GM06990 (cell line): Measurements from ENCODE around the gene ABHD12.

Experiments
- DNase-seq: peaks from one replicate; pipeline ENCODE4 v3.0.0-alpha.2; 2011; ENCODE audit not compliant: insufficient read length; ENCODE audit errors: extremely low read depth
- H3K27me3 ChIP-seq: replicated peaks from 2 replicates; pipeline ENCODE4 v1.6.0; 2011; ENCODE audit warnings: low read length; ENCODE audit not compliant: control insufficient read depth, insufficient read depth
- H3K36me3 ChIP-seq: 2 replicates; pipeline ENCODE4 v1.5.1; 2011; ENCODE audit warnings: low read length; ENCODE audit not compliant: control insufficient read depth, insufficient read depth
- H3K4me3 ChIP-seq: replicated peaks from 2 replicates; pipeline ENCODE4 v1.5.1; 2011; ENCODE audit warnings: low read depth, mild to moderate bottlenecking, control low read depth, low read length
- TF ChIP-seq, protein P1 (sequence below): IDR thresholded peaks from 2 replicates; pipeline ENCODE4 v1.5.1; 2011; ENCODE audit warnings: low read length, control low read depth, mild to moderate bottlenecking, inconsistent platforms; ENCODE audit not compliant: insufficient read depth, poor library complexity, severe bottlenecking

ABHD12 gene

DNA sequence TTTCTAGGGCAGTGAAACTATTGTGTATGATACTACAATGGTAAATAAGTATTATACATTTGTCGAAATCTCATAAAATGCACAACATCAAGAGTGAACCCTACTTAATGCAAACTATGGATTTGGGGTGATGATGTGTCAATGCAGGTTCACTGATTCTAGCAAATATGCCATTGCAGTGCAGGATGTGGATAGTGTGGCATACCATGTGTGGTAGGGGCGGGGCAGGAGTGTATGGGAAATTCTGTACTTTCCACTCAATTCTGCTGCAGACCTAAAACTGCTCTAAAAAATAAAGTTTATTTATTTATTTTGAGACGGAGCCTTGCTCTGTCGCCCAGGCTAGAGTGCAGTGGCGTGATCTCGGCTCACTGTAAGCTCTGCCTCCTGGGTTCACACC is 44.3 kb downstream of the ABHD12 start:
- Histone ChIP-seq H3K4me3 (no peak overlapping the region), H3K36me3 (no peaks in the 10 kb centered on the region), H3K27me3 (no peaks in the 10 kb centered on the region)
- TF ChIP-seq, protein P1, sequence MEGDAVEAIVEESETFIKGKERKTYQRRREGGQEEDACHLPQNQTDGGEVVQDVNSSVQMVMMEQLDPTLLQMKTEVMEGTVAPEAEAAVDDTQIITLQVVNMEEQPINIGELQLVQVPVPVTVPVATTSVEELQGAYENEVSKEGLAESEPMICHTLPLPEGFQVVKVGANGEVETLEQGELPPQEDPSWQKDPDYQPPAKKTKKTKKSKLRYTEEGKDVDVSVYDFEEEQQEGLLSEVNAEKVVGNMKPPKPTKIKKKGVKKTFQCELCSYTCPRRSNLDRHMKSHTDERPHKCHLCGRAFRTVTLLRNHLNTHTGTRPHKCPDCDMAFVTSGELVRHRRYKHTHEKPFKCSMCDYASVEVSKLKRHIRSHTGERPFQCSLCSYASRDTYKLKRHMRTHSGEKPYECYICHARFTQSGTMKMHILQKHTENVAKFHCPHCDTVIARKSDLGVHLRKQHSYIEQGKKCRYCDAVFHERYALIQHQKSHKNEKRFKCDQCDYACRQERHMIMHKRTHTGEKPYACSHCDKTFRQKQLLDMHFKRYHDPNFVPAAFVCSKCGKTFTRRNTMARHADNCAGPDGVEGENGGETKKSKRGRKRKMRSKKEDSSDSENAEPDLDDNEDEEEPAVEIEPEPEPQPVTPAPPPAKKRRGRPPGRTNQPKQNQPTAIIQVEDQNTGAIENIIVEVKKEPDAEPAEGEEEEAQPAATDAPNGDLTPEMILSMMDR = no peak
- DNase-seq = no peak

DNA sequence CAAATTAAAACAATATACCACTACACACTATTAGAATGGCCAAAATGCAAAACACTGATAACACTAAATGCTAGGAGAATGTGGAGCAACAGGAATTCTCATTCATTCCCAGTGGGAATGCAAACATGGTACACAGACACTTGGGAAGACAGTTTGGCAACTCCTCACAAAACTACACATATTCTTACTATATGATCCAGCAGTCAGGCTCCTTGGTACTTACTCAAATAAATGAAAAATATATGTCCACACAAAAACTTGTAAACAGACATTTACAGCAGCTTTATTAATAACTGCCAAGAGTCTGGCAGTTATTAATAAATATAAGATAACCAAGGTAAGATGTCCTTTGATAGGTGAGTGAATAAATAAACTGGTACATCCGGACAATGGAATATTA is 44.9 kb downstream of the ABHD12 start:
- Histone ChIP-seq H3K27me3 (no peaks in the 10 kb centered on the region), H3K36me3 (no peaks in the 10 kb centered on the region), H3K4me3 (no peak overlapping the region)
- TF ChIP-seq, protein P1 = no peak
- DNase-seq = no peak

DNA sequence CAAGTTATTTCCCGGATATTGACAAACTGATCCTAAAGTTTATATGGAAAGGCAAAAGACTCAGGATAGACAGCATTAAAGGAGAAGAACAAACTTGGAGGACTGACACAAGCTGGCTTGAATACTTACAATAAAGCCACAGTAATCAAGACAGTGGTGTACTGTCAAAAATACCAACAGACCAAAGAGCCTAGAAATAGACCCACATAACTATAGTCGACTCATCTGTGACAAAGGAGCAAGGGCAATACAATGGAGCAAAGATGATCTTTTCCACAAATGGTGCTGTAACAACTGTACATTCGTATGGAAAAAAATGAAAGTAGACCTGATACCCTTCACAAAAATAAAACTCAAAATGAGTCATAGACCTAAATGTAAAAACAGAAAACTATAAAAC is 46.0 kb downstream of the ABHD12 start:
- Histone ChIP-seq H3K4me3 (no peak overlapping the region), H3K27me3 (no peaks in the 10 kb centered on the region), H3K36me3 (no peaks in the 10 kb centered on the region)
- no peak for DNase-seq
- TF ChIP-seq, protein P1 = no peak

- H3K4me3 ChIP-seq = no peak overlapping the region
- TF ChIP-seq, protein P1 = no peak
- H3K27me3 ChIP-seq = no peaks in the 10 kb centered on the region
- no peak for DNase-seq
- H3K36me3 ChIP-seq = no peaks in the 10 kb centered on the region; the same call in 1 of the 2 replicates
Observed at GRCh38 chr20:25341716-25342680, 48.6 kb downstream of the ABHD12 start.

DNA sequence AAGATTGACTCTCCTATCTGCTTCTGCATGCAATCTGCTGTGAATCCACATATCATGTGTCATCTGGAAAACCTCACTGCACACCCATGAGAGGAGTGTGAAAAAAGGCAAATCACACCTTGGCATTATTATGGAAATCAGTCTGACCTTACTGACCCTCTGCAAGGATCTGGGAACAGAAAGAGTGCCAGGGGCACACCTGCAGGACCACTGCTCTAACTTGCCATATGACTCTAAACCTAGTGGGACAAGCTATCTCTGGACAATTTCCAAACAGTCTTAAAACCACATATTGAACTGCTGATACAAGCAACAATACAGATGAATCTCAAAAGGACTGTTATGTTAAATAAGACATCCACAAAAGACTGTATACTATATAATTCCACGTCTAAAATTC is 50.3 kb downstream of the ABHD12 start:
- no peak overlapping the region for H3K4me3 ChIP-seq
- H3K36me3 ChIP-seq = no peaks in the 10 kb centered on the region; the same call in none of the 2 replicates
- TF ChIP-seq, protein P1 = no peak
- DNase-seq = no peak
- H3K27me3 ChIP-seq = no peaks in the 10 kb centered on the region
